ENCODE measurements around the gene DIP2C.

Gene DIP2C

DNA sequence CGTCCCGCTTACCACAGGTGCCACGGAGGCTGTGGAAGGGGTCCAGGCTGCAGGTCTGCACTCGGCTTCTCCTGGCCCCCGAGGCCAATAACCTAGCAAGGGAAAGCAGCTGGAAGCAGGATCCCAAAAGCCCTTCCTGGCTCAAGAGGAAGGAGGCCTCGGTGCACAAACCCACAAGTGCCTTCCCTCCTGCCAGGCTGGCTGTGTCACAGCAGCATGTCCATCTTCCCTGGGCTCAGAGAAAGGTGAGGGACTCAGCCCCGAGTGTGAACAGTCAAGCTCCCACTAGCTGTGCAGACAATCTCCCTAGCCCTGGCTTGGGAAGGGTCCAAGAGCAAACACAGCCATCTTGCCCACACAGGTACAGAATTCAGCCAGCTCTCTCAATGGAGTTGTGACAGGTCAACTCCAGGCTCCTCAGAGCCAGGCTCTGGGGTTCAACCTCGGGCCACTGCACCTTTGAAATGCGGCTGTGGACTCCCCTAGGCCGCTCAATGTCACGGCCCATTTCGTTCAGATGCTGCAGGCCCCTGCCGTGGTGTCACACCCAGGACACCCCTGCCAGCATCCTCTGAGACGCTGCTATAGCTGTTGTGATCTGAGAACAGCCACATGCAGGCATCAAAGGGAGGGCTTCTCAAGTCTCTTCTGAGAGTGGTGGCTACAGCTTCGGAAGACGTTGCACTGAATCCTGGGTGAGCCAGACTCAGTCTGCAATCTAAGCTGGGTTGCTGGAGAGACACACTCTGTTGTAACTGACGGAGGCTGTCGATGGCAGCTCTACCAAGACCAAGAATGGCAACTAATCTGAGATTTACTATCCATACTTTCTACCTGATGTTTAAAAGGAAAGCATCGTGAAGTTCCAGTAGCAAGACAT is 137.9 kb downstream of the DIP2C start:
- no peak overlapping the region for H3K27ac ChIP-seq
- TF ChIP-seq, protein P1, sequence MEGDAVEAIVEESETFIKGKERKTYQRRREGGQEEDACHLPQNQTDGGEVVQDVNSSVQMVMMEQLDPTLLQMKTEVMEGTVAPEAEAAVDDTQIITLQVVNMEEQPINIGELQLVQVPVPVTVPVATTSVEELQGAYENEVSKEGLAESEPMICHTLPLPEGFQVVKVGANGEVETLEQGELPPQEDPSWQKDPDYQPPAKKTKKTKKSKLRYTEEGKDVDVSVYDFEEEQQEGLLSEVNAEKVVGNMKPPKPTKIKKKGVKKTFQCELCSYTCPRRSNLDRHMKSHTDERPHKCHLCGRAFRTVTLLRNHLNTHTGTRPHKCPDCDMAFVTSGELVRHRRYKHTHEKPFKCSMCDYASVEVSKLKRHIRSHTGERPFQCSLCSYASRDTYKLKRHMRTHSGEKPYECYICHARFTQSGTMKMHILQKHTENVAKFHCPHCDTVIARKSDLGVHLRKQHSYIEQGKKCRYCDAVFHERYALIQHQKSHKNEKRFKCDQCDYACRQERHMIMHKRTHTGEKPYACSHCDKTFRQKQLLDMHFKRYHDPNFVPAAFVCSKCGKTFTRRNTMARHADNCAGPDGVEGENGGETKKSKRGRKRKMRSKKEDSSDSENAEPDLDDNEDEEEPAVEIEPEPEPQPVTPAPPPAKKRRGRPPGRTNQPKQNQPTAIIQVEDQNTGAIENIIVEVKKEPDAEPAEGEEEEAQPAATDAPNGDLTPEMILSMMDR (conservative IDR thresholded peaks at IDR 0.05): no peak
- no peak for TF ChIP-seq ZFX (IDR thresholded peaks at IDR 0.05)

DNA sequence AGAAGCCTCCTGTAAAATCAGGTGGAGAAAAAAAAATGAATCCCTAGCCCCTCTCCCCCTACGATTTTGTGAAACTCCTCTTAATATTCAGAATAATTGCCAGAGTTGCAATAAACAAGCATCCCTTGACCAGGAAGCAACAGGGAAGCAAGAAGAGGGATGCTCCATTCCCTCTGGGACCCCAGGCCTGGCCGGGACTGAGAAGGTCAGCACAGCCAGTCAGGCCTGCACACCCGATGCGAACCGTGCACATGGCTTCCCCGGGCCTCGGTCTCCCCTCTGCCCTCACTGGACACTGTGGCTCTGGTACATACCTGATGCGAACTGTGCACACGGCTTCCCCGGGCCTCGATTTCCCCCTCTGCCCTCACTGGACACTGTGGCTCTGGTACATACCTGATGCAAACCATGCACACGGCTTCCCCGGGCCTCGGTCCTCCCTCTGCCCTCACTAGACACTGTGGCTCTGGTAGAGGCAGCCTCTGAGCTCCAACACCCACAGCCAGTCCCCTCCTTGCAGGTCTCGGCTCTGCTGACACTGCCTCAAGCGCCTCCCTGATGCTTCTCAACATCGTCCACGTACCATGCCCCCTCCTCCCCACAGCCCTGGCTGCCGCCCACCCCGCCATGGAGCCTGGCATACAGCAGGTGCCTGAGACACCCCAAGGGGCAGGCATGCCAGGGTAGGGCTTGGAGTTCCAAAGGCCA is 138.6 kb downstream of the DIP2C start:
- no peak for TF ChIP-seq ZFX (IDR thresholded peaks at IDR 0.05)
- TF ChIP-seq, protein P1 (conservative IDR thresholded peaks at IDR 0.05): no peak
- H3K27ac ChIP-seq: no peak overlapping the region

DNA sequence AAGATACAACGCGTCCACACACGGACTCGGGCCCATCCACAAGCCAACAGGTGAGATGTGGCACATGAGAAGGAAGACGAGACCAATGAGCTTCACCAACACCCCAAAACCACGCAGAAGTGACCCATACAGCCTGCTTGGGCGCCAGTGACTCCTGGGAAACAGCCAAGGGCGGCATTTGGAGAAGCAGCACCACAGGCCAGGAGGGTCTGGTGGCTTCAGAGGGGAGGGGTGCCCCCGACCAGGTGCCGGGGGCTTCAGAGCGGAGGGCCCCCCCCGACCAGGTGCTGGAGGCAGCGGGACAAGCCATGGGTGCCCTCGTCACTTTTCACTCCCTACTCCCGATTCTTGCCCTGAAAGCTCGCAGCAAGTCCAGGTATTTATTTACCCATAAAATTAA is 140.1 kb downstream of the DIP2C start:
- no peak overlapping the region for H3K27ac ChIP-seq
- no peak for TF ChIP-seq ZFX (IDR thresholded peaks at IDR 0.05)
- TF ChIP-seq, protein P1 (conservative IDR thresholded peaks at IDR 0.05): no peak

DNA sequence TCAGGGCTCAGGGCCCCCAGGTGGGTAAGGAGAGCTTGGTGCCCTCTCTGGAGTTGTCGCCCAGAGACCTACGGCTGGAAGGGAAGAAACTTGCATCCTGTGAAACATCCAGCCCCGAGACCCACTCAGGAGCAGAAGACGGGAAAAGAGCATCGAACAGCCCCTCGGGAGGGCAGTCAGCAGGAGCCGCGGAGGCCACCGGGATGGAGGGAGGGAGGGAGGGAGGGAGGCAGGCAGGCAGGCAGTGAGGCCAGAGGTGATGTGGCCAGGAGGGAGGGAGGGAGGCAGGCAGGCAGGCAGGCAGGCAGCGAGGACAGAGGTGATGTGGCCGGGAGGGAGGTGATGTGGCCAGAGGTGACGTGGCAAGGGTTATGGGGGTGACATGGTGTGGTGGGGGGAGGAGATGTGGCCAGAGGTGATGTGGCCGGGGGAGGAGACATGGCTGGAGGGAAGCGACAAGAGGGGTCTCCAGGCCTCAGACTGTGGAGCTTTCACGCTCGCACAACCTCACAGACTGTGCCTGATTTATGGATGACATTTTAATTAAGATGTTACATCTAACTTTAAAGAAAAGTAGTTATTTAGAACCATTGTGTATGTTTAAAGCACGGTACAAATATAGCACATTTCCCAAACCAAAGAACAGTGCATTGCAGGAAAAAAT is 141.1 kb downstream of the DIP2C start:
- TF ChIP-seq, protein P1 (conservative IDR thresholded peaks at IDR 0.05): no peak
- TF ChIP-seq ZFX (IDR thresholded peaks at IDR 0.05): no peak
- H3K27ac ChIP-seq: peak overlapping the region; percentile 93

DNA sequence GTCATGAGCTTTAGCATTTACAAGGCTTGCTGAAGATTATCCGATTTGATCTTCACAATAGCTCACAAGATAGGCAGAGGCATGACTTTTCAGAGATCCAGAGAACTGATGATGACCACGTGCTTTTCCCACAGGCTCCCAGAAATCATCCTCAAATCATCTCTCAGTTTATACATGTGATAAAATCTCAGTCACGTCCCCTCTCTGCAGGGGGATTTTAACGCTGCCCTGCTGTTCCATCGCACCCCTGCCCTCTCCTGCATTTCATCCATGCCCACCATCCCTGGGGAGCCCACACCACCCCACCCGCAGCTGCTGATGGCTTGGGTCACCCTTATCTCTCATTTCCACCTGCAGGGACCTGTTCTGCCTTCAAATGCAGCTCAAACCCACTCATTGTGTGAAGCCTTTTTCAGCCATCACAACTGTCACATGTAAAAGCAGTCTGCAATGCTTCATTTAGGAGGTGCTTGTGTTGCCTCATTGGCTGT is 141.8 kb downstream of the DIP2C start:
- TF ChIP-seq ZFX (IDR thresholded peaks at IDR 0.05): no peak
- TF ChIP-seq, protein P1 (conservative IDR thresholded peaks at IDR 0.05): no peak
- peak overlapping the region; percentile 93 for H3K27ac ChIP-seq

DNA sequence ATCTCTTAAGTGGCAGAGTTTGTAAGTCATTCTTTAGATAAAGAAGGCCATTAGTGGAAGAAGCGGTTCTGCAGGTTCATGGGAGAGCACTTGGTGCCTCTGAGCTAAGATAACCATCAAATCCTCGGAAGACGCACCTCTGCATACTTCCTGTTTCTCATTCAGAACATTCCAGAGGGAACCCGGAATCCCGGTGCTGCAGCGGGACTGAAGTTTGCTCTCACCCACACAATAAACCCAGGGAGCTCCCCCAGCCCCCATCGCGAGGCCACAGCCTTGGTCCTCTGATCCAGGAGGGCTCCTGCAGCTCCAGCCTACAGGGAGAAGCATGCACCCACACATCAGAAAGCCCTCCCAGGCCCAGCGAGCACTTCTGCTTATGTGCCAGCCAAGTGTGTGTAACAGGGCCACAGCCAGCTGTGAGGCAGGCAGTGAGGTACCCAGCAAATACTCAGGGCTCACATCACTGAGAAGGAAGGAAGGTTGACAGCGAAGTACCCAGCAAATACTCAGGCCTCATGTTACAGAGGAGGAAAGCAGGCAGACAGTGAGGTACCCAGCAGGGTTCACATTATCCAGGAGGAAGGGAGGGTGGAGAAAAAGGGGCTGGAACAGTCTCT is 142.4 kb downstream of the DIP2C start:
- TF ChIP-seq ZFX (IDR thresholded peaks at IDR 0.05): no peak
- TF ChIP-seq, protein P1 (conservative IDR thresholded peaks at IDR 0.05): no peak
- peak overlapping the region; percentile 93 for H3K27ac ChIP-seq
